Esophagus muscularis mucosa (tissue), 4 donors: ENCODE results near the gene PHYHD1.

ENCODE experiments used
- EP300 ChIP-seq: sonication (generic); formaldehyde crosslinking; IDR thresholded peaks from one replicate; pipeline ENCODE4 v1.6.1; 2017; ENCODE audit warnings: antibody characterized with exemption
- POLR2A ChIP-seq: fragments of 450-650 bp; IDR thresholded peaks from one replicate; pipeline ENCODE4 v1.6.1; 2017; ENCODE audit warnings: antibody characterized with exemption, moderate library complexity, mild to moderate bottlenecking, low read depth
- POLR2AphosphoS5 ChIP-seq, 2 donors: sonication (generic); formaldehyde crosslinking; IDR thresholded peaks; one replicate each; pipeline ENCODE4 v1.6.1; 2017; ENCODE audit warnings: antibody characterized with exemption in 2 of 2
- TF ChIP-seq, protein P1 (sequence below), 3 experiments: fragments of 200-600 bp in 2 of 3; fragments of 450-650 bp in 1 of 3; sonication (generic) in 2 of 3; IDR thresholded peaks; one replicate each; pipeline ENCODE4 v1.5.1; 2017 to 2019; ENCODE audit warnings: antibody characterized with exemption in 3 of 3, mild to moderate bottlenecking in 2 of 3, moderate library complexity in 1 of 3

DNA sequence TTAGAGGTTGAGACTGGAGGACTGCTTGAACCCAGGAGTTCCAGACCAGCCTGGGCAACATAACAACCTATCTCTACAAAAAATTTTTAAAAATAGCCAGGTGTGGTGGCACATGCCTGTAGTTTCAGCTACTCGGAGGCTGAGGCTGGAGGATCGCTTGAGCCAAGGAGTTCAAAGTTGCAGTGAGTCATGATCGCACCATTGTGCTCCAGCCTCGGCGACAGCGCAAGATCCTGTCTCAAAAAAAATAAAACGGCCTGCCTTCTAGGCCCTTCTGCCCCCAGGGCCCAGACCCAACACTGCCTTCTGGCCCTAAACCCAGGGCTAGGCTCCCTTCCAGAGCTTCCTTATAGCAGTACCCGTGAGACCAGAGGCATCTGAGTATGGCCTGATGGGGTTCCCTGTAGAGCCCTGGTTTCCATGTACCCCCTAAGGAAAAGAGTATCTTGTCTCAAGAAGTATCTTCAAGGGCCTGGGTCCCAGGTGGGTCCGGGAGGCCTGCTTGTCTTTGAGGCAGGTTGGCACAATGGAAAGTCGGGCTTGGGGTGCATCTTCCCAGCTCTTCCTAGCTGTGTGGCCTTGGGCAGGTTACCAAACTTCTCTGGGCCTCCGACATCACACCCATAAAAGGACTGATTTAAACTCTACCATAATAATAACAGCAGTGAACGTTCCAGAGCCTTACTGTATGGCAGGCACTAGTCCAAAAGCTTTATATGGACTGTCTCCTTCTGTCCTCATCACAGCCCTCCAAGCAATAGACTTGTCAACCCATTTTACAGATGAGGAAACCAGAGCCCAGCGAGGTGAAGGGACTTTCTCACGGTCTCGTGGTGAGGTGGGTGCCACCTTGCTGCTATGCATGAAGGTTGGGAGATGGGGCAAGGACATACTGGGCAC is 29.2 kb upstream of the PHYHD1 start:
- TF ChIP-seq POLR2A, result no peak
- TF ChIP-seq, protein P1, sequence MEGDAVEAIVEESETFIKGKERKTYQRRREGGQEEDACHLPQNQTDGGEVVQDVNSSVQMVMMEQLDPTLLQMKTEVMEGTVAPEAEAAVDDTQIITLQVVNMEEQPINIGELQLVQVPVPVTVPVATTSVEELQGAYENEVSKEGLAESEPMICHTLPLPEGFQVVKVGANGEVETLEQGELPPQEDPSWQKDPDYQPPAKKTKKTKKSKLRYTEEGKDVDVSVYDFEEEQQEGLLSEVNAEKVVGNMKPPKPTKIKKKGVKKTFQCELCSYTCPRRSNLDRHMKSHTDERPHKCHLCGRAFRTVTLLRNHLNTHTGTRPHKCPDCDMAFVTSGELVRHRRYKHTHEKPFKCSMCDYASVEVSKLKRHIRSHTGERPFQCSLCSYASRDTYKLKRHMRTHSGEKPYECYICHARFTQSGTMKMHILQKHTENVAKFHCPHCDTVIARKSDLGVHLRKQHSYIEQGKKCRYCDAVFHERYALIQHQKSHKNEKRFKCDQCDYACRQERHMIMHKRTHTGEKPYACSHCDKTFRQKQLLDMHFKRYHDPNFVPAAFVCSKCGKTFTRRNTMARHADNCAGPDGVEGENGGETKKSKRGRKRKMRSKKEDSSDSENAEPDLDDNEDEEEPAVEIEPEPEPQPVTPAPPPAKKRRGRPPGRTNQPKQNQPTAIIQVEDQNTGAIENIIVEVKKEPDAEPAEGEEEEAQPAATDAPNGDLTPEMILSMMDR (IDR thresholded peaks at IDR 0.05), result no peak
- TF ChIP-seq EP300, result no peak
- no peak for TF ChIP-seq POLR2AphosphoS5 (IDR thresholded peaks at IDR 0.05)
